IMR-90 (cell line): ENCODE results near the gene OR2T1. TPM values are rescaled to one million over a fixed set of nuclear protein-coding genes. Genes with fewer than 3 reads are reported as not detected.

Experiments used
- ATAC-seq: fragments of 200-7000 bp; cut with Tn5 transposase; 2 replicates; pipeline ENCODE4 v1.9.1; 2020; ENCODE audit warnings: low read depth, mild to moderate bottlenecking, moderate library complexity
- BruUV-seq: library from RNA; stranded (reverse); fragments of 400-500 nt; replicated peaks from 2 replicates; lab custom pipeline; 2021; lab: Mats Ljungman, UMichigan
- CTCF ChIA-PET: fragments of 300-600 bp; formaldehyde crosslinking; extraction: SDS; loops from one replicate; lab custom pipeline; 2021; ENCODE audit warnings: antibody characterized with exemption; lab: Yijun Ruan, JAX
- POLR2A ChIA-PET: fragments of 300-600 bp; sonication (Branson Sonifier 250); formaldehyde crosslinking; loops from one replicate; lab custom pipeline; 2022; ENCODE audit warnings: antibody characterized with exemption; ENCODE audit not compliant: unreplicated experiment; lab: Charles Lee
- DNase-seq: peaks from one replicate; pipeline ENCODE4 v3.0.0; 2013
- H2AFZ ChIP-seq: replicated peaks from 2 replicates; pipeline ENCODE3; 2013; ENCODE audit warnings: low read length, mild to moderate bottlenecking; ENCODE audit not compliant: poor library complexity
- H2AK5ac ChIP-seq: 2 replicates; pipeline ENCODE4 v1.6.1; 2013; ENCODE audit warnings: low read depth, low read length, inconsistent platforms
- H2AK9ac ChIP-seq: replicated peaks from 2 replicates; pipeline ENCODE3; 2013; ENCODE audit warnings: mild to moderate bottlenecking, low read depth, low read length, moderate library complexity; ENCODE audit not compliant: poor library complexity
- H2BK120ac ChIP-seq: 2 replicates; pipeline ENCODE4 v1.6.1; 2013; ENCODE audit warnings: low read depth, low read length, inconsistent platforms
- H2BK15ac ChIP-seq: 3 replicates; pipeline ENCODE4 v1.6.1; 2013; ENCODE audit warnings: low read depth, low read length, inconsistent platforms
- H2BK20ac ChIP-seq: 2 replicates; pipeline ENCODE4 v1.6.1; 2013; ENCODE audit warnings: low read depth, mild to moderate bottlenecking, inconsistent platforms, low read length, moderate library complexity
- H2BK5ac ChIP-seq: 2 replicates; pipeline ENCODE4 v1.6.1; 2013; ENCODE audit warnings: mild to moderate bottlenecking, low read depth, low read length, inconsistent platforms; ENCODE audit not compliant: poor library complexity, severe bottlenecking
- H3K14ac ChIP-seq: replicated peaks from 2 replicates; pipeline ENCODE4 v1.6.1; 2013; ENCODE audit warnings: low read depth, low read length, inconsistent platforms
- H3K18ac ChIP-seq: 2 replicates; pipeline ENCODE4 v1.6.1; 2013; ENCODE audit warnings: low read depth, low read length, control low read depth
- H3K23ac ChIP-seq: 2 replicates; pipeline ENCODE4 v1.6.1; 2013; ENCODE audit warnings: low read depth, low read length, inconsistent platforms
- H3K27ac ChIP-seq: 2 replicates; pipeline ENCODE4 v1.5.1; 2013; ENCODE audit warnings: mild to moderate bottlenecking, control low read depth, low read length; ENCODE audit not compliant: insufficient read depth
- H3K27me3 ChIP-seq: 2 replicates; pipeline ENCODE4 v1.6.1; 2013; ENCODE audit warnings: low read length; ENCODE audit not compliant: control insufficient read depth, insufficient read depth
- H3K36me3 ChIP-seq: 2 replicates; pipeline ENCODE4 v1.6.1; 2013; ENCODE audit warnings: low read length, mixed read lengths; ENCODE audit not compliant: control insufficient read depth, insufficient read depth
- H3K4ac ChIP-seq: 2 replicates; pipeline ENCODE4 v1.6.1; 2013; ENCODE audit warnings: low read depth, low read length, inconsistent platforms
- H3K4me1 ChIP-seq: 2 replicates; pipeline ENCODE4 v1.6.1; 2013; ENCODE audit warnings: low read length, mixed read lengths; ENCODE audit not compliant: control insufficient read depth, insufficient read depth
- H3K4me2 ChIP-seq: 2 replicates; pipeline ENCODE4 v1.6.1; 2013; ENCODE audit warnings: low read depth, mild to moderate bottlenecking, control low read depth, low read length, moderate library complexity
- H3K4me3 ChIP-seq: 2 replicates; pipeline ENCODE4 v1.5.1; 2013; ENCODE audit warnings: low read depth, mild to moderate bottlenecking, control low read depth, low read length, moderate library complexity; ENCODE audit not compliant: insufficient read depth
- H3K56ac ChIP-seq: 2 replicates; pipeline ENCODE4 v1.6.1; 2013; ENCODE audit warnings: low read length, inconsistent platforms; ENCODE audit not compliant: insufficient read depth; ENCODE audit errors: extremely low read depth
- H3K79me1 ChIP-seq, 2 experiments: 2 replicates each; pipeline ENCODE4 v1.6.1; 2013; ENCODE audit warnings: low read length in 2 of 2, inconsistent platforms in 1 of 2, low read depth in 1 of 2
- H3K9ac ChIP-seq: 2 replicates; pipeline ENCODE4 v1.6.1; 2013; ENCODE audit warnings: low read depth, low read length, control low read depth
- H3K9me1 ChIP-seq: 2 replicates; pipeline ENCODE4 v1.6.1; 2013; ENCODE audit warnings: low read length, inconsistent platforms; ENCODE audit not compliant: insufficient read depth
- H3K9me3 ChIP-seq: 2 replicates; pipeline ENCODE4 v1.6.1; 2013; ENCODE audit warnings: low read length; ENCODE audit not compliant: control insufficient read depth, insufficient read depth
- H4K20me1 ChIP-seq: 2 replicates; pipeline ENCODE4 v1.6.1; 2013; ENCODE audit warnings: low read length, inconsistent platforms; ENCODE audit not compliant: insufficient read depth
- H4K5ac ChIP-seq: 2 replicates; pipeline ENCODE4 v1.6.1; 2013; ENCODE audit warnings: mild to moderate bottlenecking, low read depth, low read length, control low read depth
- H4K8ac ChIP-seq, 2 experiments: 2 replicates each; pipeline ENCODE4 v1.6.1; 2013; ENCODE audit warnings: low read depth in 2 of 2, low read length in 2 of 2, control low read depth in 1 of 2, inconsistent platforms in 1 of 2
- H4K91ac ChIP-seq: 2 replicates; pipeline ENCODE4 v1.6.1; 2013; ENCODE audit warnings: low read depth, low read length, inconsistent platforms; ENCODE audit not compliant: insufficient read depth
- BHLHE40 ChIP-seq: fragments of 150-350 bp; IDR thresholded peaks from 2 replicates; pipeline ENCODE4 v1.6.1; 2016; ENCODE audit warnings: mild to moderate bottlenecking, low read depth, low read length
- CEBPB ChIP-seq: IDR thresholded peaks from 2 replicates; pipeline ENCODE4 v1.6.1; 2012; ENCODE audit warnings: low read depth, low read length, improper control_type of control experiment
- CHD1 ChIP-seq: IDR thresholded peaks from 2 replicates; pipeline ENCODE4 v1.6.1; 2012; ENCODE audit warnings: low read depth, low read length, improper control_type of control experiment
- FOS ChIP-seq: fragments of 150-350 bp; IDR thresholded peaks from 2 replicates; pipeline ENCODE4 v1.6.1; 2016; ENCODE audit warnings: low read depth, low read length
- MAFK ChIP-seq: IDR thresholded peaks from 2 replicates; pipeline ENCODE4 v1.6.1; 2012; ENCODE audit warnings: low read depth, low read length, improper control_type of control experiment
- MAZ ChIP-seq: IDR thresholded peaks from 2 replicates; pipeline ENCODE4 v1.6.1; 2012; ENCODE audit warnings: low read depth, mild to moderate bottlenecking, low read length, improper control_type of control experiment, moderate library complexity, borderline replicate concordance
- MXI1 ChIP-seq: IDR thresholded peaks from 2 replicates; pipeline ENCODE4 v1.6.1; 2012; ENCODE audit warnings: low read depth, mild to moderate bottlenecking, low read length, moderate library complexity, borderline replicate concordance
- NFE2L2 ChIP-seq: fragments of 150-350 bp; IDR thresholded peaks from 2 replicates; pipeline ENCODE4 v1.6.1; 2016; ENCODE audit warnings: low read depth, mild to moderate bottlenecking, low read length
- POLR2A ChIP-seq: IDR thresholded peaks from 2 replicates; pipeline ENCODE4 v1.6.1; 2012; ENCODE audit warnings: mild to moderate bottlenecking, low read depth, low read length
- RAD21 ChIP-seq: IDR thresholded peaks from 2 replicates; pipeline ENCODE4 v1.6.1; 2012; ENCODE audit warnings: low read length, improper control_type of control experiment
- RCOR1 ChIP-seq: IDR thresholded peaks from 2 replicates; pipeline ENCODE4 v1.6.1; 2012; ENCODE audit warnings: mild to moderate bottlenecking, low read length, improper control_type of control experiment; ENCODE audit not compliant: insufficient replicate concordance
- RFX5 ChIP-seq: IDR thresholded peaks from 2 replicates; pipeline ENCODE4 v1.8.0; 2012; ENCODE audit warnings: low read depth, mild to moderate bottlenecking, low read length, moderate library complexity
- SMC3 ChIP-seq: fragments of 150-350 bp; IDR thresholded peaks from 2 replicates; pipeline ENCODE4 v1.6.1; 2016; ENCODE audit warnings: low read depth, mild to moderate bottlenecking, antibody characterized with exemption, low read length, moderate library complexity
- WGBS, 2 experiments: methylation state at CpG; one replicate each; pipeline versions ENCODE4 v1.1.5 to v1.1.7; 2013; ENCODE audit warnings: missing lambda C conversion rate in 2 of 2; ENCODE audit not compliant: insufficient read length in 1 of 2; ENCODE audit errors: extremely low coverage in 2 of 2; 5-methylcytosine and 5-hydroxymethylcytosine counted together
- dilution Hi-C: fragments of 300-500 bp; cut with HindIII; formaldehyde crosslinking; loops from one replicate; pipeline ENCODE4 v1.14.3; 2018; ENCODE audit warnings: low sequenced_read_pairs; ENCODE audit not compliant: unreplicated experiment
- in situ Hi-C: fragments of 300-500 bp; cut with MboI; formaldehyde crosslinking; loops from 3 replicates; pipeline ENCODE4 v1.14.3; 2019; ENCODE audit warnings: low sequenced_read_pairs, inconsistent platforms, mixed read lengths
- intact Hi-C: fragments of 100-400 bp; cut with micrococcal nuclease; formaldehyde crosslinking; loops from 2 replicates; pipeline ENCODE4 v1.10.0; 2022
- polyA plus RNA-seq, 3 experiments: library from polyadenylated mRNA; depleted of rRNA; stranded (reverse); fragments of >200 nt; gene quantifications; 2 replicates each; pipeline ENCODE4 v1.2.3, GENCODE V29; 2012; ENCODE audit warnings: low replicate concordance in 1 of 3
- total RNA-seq: library from RNA; depleted of rRNA; stranded (reverse); fragments of >200 nt; gene quantifications from 2 replicates; pipeline ENCODE4 v1.2.3, GENCODE V29; 2012
- TF ChIP-seq, protein P1 (sequence below): fragments of 150-350 bp; IDR thresholded peaks from 2 replicates; pipeline ENCODE4 v1.6.1; 2017; ENCODE audit warnings: mild to moderate bottlenecking, antibody characterized with exemption, low read length, low read depth
- TF ChIP-seq, protein P2 (sequence below): fragments of 150-350 bp; IDR thresholded peaks from 2 replicates; pipeline ENCODE4 v1.6.1; 2016; ENCODE audit warnings: low read depth, mild to moderate bottlenecking, low read length, moderate library complexity, borderline replicate concordance
- TF ChIP-seq, protein P3 (sequence below): conservative IDR thresholded peaks from 2 replicates; pipeline ENCODE4 v1.5.1; 2012; ENCODE audit warnings: mild to moderate bottlenecking, low read depth, low read length, improper control_type of control experiment

OR2T1 gene
- total and polyA plus RNA-seq, 2 of the 4 experiments (the other 2 are of a cell fraction), result not detected

DNA sequence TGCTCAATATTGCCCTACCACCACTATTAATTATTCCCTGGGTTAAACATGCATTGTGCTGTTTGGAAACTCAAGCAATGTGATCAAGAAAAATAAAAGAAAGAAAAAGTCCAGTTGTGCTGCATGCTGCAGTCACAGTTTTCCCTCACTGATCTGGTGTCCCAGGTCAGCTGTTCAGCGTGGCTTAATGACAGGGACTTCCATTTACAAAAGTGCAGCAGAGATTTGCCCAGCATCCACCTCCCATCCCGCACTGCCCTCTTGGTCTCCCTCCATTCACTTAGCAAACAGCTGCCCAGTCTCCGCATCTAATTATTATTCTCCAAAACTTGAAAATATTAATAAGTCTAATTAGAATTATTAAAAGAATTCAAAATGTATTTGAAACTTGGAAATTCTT is 43.4 kb upstream of the OR2T1 start:
- ATAC-seq (no peak), DNase-seq (no peak)
- no peak for TF ChIP-seq NFE2L2
- TF ChIP-seq, protein P1, sequence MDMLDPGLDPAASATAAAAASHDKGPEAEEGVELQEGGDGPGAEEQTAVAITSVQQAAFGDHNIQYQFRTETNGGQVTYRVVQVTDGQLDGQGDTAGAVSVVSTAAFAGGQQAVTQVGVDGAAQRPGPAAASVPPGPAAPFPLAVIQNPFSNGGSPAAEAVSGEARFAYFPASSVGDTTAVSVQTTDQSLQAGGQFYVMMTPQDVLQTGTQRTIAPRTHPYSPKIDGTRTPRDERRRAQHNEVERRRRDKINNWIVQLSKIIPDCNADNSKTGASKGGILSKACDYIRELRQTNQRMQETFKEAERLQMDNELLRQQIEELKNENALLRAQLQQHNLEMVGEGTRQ, result no peak
- TF ChIP-seq, protein P2, sequence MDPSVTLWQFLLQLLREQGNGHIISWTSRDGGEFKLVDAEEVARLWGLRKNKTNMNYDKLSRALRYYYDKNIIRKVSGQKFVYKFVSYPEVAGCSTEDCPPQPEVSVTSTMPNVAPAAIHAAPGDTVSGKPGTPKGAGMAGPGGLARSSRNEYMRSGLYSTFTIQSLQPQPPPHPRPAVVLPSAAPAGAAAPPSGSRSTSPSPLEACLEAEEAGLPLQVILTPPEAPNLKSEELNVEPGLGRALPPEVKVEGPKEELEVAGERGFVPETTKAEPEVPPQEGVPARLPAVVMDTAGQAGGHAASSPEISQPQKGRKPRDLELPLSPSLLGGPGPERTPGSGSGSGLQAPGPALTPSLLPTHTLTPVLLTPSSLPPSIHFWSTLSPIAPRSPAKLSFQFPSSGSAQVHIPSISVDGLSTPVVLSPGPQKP, result no peak
- TF ChIP-seq RFX5, result no peak
- TF ChIP-seq, protein P3, sequence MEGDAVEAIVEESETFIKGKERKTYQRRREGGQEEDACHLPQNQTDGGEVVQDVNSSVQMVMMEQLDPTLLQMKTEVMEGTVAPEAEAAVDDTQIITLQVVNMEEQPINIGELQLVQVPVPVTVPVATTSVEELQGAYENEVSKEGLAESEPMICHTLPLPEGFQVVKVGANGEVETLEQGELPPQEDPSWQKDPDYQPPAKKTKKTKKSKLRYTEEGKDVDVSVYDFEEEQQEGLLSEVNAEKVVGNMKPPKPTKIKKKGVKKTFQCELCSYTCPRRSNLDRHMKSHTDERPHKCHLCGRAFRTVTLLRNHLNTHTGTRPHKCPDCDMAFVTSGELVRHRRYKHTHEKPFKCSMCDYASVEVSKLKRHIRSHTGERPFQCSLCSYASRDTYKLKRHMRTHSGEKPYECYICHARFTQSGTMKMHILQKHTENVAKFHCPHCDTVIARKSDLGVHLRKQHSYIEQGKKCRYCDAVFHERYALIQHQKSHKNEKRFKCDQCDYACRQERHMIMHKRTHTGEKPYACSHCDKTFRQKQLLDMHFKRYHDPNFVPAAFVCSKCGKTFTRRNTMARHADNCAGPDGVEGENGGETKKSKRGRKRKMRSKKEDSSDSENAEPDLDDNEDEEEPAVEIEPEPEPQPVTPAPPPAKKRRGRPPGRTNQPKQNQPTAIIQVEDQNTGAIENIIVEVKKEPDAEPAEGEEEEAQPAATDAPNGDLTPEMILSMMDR, result no peak
- no peak for TF ChIP-seq RAD21
- no peak for TF ChIP-seq MAFK
- TF ChIP-seq CEBPB, result no peak
- no peak for TF ChIP-seq MAZ
- TF ChIP-seq RCOR1, result no peak
- no peak for TF ChIP-seq FOS
- TF ChIP-seq BHLHE40, result no peak
- TF ChIP-seq SMC3, result no peak
- TF ChIP-seq CHD1, result no peak
- no peak for TF ChIP-seq MXI1
- TF ChIP-seq POLR2A, result no peak
- Histone ChIP-seq H3K27me3 (no peaks in the 10 kb centered on the region), H3K4ac (no peak overlapping the region), H4K20me1 (no peaks in the 10 kb centered on the region), H3K56ac (no peak overlapping the region), H3K9me1 (no peaks in the 10 kb centered on the region), H2BK15ac (no peak overlapping the region), H4K5ac (no peak overlapping the region), H3K9ac (no peak overlapping the region), H2BK20ac (no peak overlapping the region), H4K8ac (no peak overlapping the region), H3K4me1 (no peaks in the 10 kb centered on the region), H3K9me3 (peaks cover 17% of the 10 kb centered on the region), H2AK9ac (no peak overlapping the region), H2BK120ac (no peak overlapping the region), H4K91ac (no peak overlapping the region), H2AK5ac (no peak overlapping the region), H3K23ac (no peak overlapping the region), H3K79me1 (no peaks in the 10 kb centered on the region), H3K18ac (no peak overlapping the region), H3K27ac (no peak overlapping the region), H3K36me3 (no peaks in the 10 kb centered on the region), H2AFZ (no peak overlapping the region), H2BK5ac (no peak overlapping the region), H3K14ac (no peak overlapping the region), H3K4me3 (no peak overlapping the region), H3K4me2 (no peak overlapping the region)
- BruUV-seq, result no TSS peak
- WGBS, 2 experiments, result no CpG with 5 or more reads among the region's 3 CpGs
- intact Hi-C loops (no loop called here), in situ Hi-C loops (no loop called here), dilution Hi-C loops (no loop called here)
- CTCF ChIA-PET, result no interaction called here
- POLR2A ChIA-PET, result no interaction called here
